ENCODE results near the gene TMEM214.

GRCh38 chr2:27041752-27042151 lies 9.0 kb downstream of the TMEM214 start:
- TF ChIP-seq POLR2AphosphoS5 (IDR thresholded peaks at IDR 0.05; ENCODE audit: low read depth, low read length) (no peak; the same call in 1 of the 2 replicates), SIN3A (IDR thresholded peaks at IDR 0.05; ENCODE audit: borderline replicate concordance, insufficient read depth, low read length) (no peak), TAF1 (IDR thresholded peaks at IDR 0.05; ENCODE audit: borderline replicate concordance, insufficient read depth, low read length) (no peak)

Measured in PFSK-1 (cell line).